ENCODE results near the gene MYLIP. TPM values are rescaled to one million over a fixed set of nuclear protein-coding genes. Genes with fewer than 3 reads are reported as not detected.

Gene MYLIP
- total RNA-seq (46.1 TPM), polyA plus RNA-seq (ENCODE audit: insufficient read depth in 1 of 8, insufficient read length in 8 of 8, low replicate concordance in 1 of 8) (10 to 100 TPM; 39.4 to 46.1 (median 42.3) TPM)
- long read RNA-seq, donor 1, partial matches to known transcripts: 5 of 7 reads
- long read RNA-seq, donor 1, other reads (novel, unspliced or antisense): 0 of 7 reads
- long read RNA-seq, donor 2: 0 reads
- long read RNA-seq, donor 3, transcript MYLIP-202 (7 exons, 1,666 nt): major isoform, 8 of 8 reads
- long read RNA-seq, donor 3, partial matches to known transcripts: 0 of 8 reads
- long read RNA-seq, donor 3, other reads (novel, unspliced or antisense): 0 of 8 reads
- long read RNA-seq, donor 4, transcript MYLIP-202 (7 exons, 1,666 nt): major isoform, 6 of 6 reads
- long read RNA-seq, donor 4, partial matches to known transcripts: 0 of 6 reads
- long read RNA-seq, donor 4, other reads (novel, unspliced or antisense): 0 of 6 reads
- long read RNA-seq, donor 5, transcript MYLIP-202 (7 exons, 1,666 nt): major isoform, 12 of 17 reads
- long read RNA-seq, donor 5, partial matches to known transcripts: 5 of 17 reads
- long read RNA-seq, donor 5, other reads (novel, unspliced or antisense): 0 of 17 reads
- long read RNA-seq, donor 6, transcript MYLIP-202 (7 exons, 1,666 nt): major isoform, 15 of 17 reads
- long read RNA-seq, donor 6, partial matches to known transcripts: 0 of 17 reads
- long read RNA-seq, donor 6, other reads (novel, unspliced or antisense): 0 of 17 reads
- long read RNA-seq, donor 7, transcript MYLIP-202 (7 exons, 1,666 nt): major isoform, 10 of 31 reads
- long read RNA-seq, donor 7, partial matches to known transcripts: 21 of 31 reads
- long read RNA-seq, donor 7, other reads (novel, unspliced or antisense): 0 of 31 reads
- long read RNA-seq, donor 8, partial matches to known transcripts: 0 of 3 reads
- long read RNA-seq, donor 8, other reads (novel, unspliced or antisense): 0 of 3 reads
- long read RNA-seq, donor 9, partial matches to known transcripts: 0 of 3 reads
- long read RNA-seq, donor 9, other reads (novel, unspliced or antisense): 0 of 3 reads
- long read RNA-seq, donor 10, transcript MYLIP-202 (7 exons, 1,666 nt): major isoform, 6 of 6 reads
- long read RNA-seq, donor 10, partial matches to known transcripts: 0 of 6 reads
- long read RNA-seq, donor 10, other reads (novel, unspliced or antisense): 0 of 6 reads
- long read RNA-seq, donor 11, transcript MYLIP-202 (7 exons, 1,666 nt): major isoform, 8 of 8 reads
- long read RNA-seq, donor 11, partial matches to known transcripts: 0 of 8 reads
- long read RNA-seq, donor 11, other reads (novel, unspliced or antisense): 0 of 8 reads

DNA sequence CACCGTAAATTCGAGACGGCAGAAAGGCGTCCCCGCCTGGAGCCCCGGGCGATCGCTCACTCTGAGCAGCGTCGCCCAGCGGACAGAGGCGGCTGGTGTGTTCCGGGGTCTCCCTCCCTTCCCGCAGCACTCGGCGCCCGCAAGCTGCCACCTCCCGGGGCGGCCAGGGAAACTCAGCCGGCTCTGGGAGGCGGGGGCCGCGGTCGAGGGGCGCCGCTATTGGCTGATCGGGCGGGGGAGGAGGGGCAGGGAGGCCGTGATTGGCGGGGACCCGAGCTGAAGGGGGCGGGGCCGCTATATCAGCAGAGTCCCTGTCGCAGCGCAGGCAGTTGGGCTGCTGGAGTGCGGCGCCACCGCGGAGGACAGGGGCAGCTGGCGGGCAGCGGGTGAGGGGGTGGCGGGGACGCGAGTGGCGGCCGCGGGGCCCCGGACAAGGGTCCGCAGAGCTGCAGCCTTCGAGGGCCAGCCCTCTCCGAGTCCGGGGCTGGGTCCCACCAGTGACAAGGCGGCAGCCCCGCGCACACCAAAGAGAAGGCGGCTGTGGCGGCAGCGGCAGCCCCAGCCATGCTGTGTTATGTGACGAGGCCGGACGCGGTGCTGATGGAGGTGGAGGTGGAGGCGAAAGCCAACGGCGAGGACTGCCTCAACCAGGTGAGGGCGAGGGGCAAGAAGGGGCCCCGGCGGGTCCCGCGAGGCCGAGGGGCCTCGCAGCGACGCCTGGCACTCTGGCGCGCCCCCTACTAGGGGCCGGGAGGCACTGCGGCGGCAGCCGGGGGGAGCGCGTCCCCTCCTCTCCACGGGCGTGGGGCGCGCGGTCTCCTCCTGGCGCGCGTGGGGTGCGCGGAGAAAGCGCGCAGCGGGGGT is at the start of gene MYLIP:
MYLIP (plus strand) TSS at position 328 of the 864 bp plus-strand sequence; CDS start at position 565, 237 bp downstream.
- H3K27me3 ChIP-seq (ENCODE audit: control insufficient read depth, insufficient read depth, low read length): peaks cover 2% of the 10 kb centered on the region
- peak; percentile 99 for DNase-seq
- WGBS (ENCODE audit: insufficient coverage): under 1% methylated on average over 81 of the region's 95 CpGs
- peaks cover 33% of the 10 kb centered on the region for H3K4me1 ChIP-seq (ENCODE audit: control insufficient read depth, insufficient read depth, low read length)
- H3K4me3 ChIP-seq (ENCODE audit: low read length): peak within 1 kb of the TSS; percentile 92
- H3K9me3 ChIP-seq (replicated peaks; ENCODE audit: control insufficient read depth, low read depth, low read length): no peaks in the 10 kb centered on the region
- peak within 1 kb of the TSS; percentile 96 for H3K27ac ChIP-seq (ENCODE audit: low read length)
- peaks cover 15% of the 10 kb centered on the region for H3K36me3 ChIP-seq (ENCODE audit: control insufficient read depth, insufficient read depth, low read length)

GRCh38 chr6:16079354-16079753 is 49.5 kb upstream of the MYLIP start:
- H3K4me3 ChIP-seq (ENCODE audit: low read length): no peak overlapping the region
- no peaks in the 10 kb centered on the region for H3K9me3 ChIP-seq (replicated peaks; ENCODE audit: control insufficient read depth, low read depth, low read length)
- H3K27me3 ChIP-seq (ENCODE audit: control insufficient read depth, insufficient read depth, low read length): no peaks in the 10 kb centered on the region
- no peaks in the 10 kb centered on the region for H3K4me1 ChIP-seq (ENCODE audit: control insufficient read depth, insufficient read depth, low read length)
- H3K36me3 ChIP-seq (ENCODE audit: control insufficient read depth, insufficient read depth, low read length): no peaks in the 10 kb centered on the region
- no peak for DNase-seq
- WGBS (ENCODE audit: insufficient coverage): no CpG with 5 or more reads among the region's 1 CpG
- no peak overlapping the region for H3K27ac ChIP-seq (ENCODE audit: low read length)

DNA sequence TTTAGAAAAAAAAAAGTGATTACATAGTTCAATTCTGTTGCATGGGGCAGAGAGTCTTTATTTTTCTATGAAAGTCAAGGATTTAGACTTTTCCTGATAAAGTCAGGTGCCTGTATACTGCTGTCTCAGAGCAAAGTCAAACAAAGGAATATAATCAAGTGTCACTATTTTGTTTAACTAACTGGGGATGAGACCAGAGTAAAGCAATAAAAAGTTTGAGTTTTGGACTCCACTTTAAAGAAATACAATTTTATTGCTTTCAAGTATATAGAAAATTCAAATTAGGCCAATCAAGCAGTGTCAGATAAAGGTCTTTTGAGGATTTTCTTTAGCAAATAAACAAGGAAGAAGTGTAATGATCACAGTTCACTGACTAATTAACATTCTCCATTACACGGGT is 48.7 kb upstream of the MYLIP start:
- no peak overlapping the region for H3K4me3 ChIP-seq (ENCODE audit: low read length)
- H3K9me3 ChIP-seq (replicated peaks; ENCODE audit: control insufficient read depth, low read depth, low read length): no peaks in the 10 kb centered on the region
- no peak overlapping the region for H3K27ac ChIP-seq (ENCODE audit: low read length)
- H3K27me3 ChIP-seq (ENCODE audit: control insufficient read depth, insufficient read depth, low read length): no peaks in the 10 kb centered on the region
- H3K4me1 ChIP-seq (ENCODE audit: control insufficient read depth, insufficient read depth, low read length): no peaks in the 10 kb centered on the region
- H3K36me3 ChIP-seq (ENCODE audit: control insufficient read depth, insufficient read depth, low read length): no peaks in the 10 kb centered on the region
- DNase-seq: no peak
- no CpG with 5 or more reads among the region's 1 CpG for WGBS (ENCODE audit: insufficient coverage)

GRCh38 chr6:16081326-16081725 is 47.6 kb upstream of the MYLIP start:
- no peak overlapping the region for H3K4me3 ChIP-seq (ENCODE audit: low read length)
- no peaks in the 10 kb centered on the region for H3K36me3 ChIP-seq (ENCODE audit: control insufficient read depth, insufficient read depth, low read length)
- H3K4me1 ChIP-seq (ENCODE audit: control insufficient read depth, insufficient read depth, low read length): no peaks in the 10 kb centered on the region
- 96% methylated on average over 3 of the region's 4 CpGs for WGBS (ENCODE audit: insufficient coverage)
- H3K9me3 ChIP-seq (replicated peaks; ENCODE audit: control insufficient read depth, low read depth, low read length): no peaks in the 10 kb centered on the region
- no peaks in the 10 kb centered on the region for H3K27me3 ChIP-seq (ENCODE audit: control insufficient read depth, insufficient read depth, low read length)
- no peak for DNase-seq
- H3K27ac ChIP-seq (ENCODE audit: low read length): no peak overlapping the region

DNA sequence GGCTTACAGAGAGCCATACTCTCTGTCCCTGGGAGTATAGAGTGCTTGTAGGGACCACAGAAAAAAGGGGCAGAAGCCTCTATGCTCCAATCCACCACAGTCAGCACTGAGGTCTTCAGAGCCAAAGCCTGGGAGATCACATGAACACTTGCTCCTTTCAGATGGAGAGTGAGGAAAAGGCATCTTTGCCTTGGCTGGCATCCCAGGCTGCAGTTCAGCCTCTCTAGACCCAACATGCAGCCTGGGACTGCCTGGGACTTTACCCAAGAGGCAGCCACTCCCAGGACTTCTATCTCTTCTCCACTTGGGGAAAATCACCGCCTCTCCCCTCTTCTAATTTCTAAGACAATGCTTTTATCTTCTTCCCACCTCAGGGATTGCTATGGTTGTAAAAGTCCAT is 46.5 kb upstream of the MYLIP start:
- Histone ChIP-seq H3K4me3 (ENCODE audit: low read length) (no peak overlapping the region), H3K4me1 (ENCODE audit: control insufficient read depth, insufficient read depth, low read length) (peaks cover 2% of the 10 kb centered on the region), H3K36me3 (ENCODE audit: control insufficient read depth, insufficient read depth, low read length) (no peaks in the 10 kb centered on the region), H3K27ac (ENCODE audit: low read length) (no peak overlapping the region), H3K9me3 (replicated peaks; ENCODE audit: control insufficient read depth, low read depth, low read length) (no peaks in the 10 kb centered on the region), H3K27me3 (ENCODE audit: control insufficient read depth, insufficient read depth, low read length) (no peaks in the 10 kb centered on the region)
- no CpG with 5 or more reads among the region's 1 CpG for WGBS (ENCODE audit: insufficient coverage)
- no peak for DNase-seq

GRCh38 chr6:16086965-16087364 is 41.9 kb upstream of the MYLIP start:
- H3K4me1 ChIP-seq (ENCODE audit: control insufficient read depth, insufficient read depth, low read length): peaks cover 2% of the 10 kb centered on the region
- H3K27me3 ChIP-seq (ENCODE audit: control insufficient read depth, insufficient read depth, low read length): no peaks in the 10 kb centered on the region
- peak; percentile 32 for DNase-seq
- H3K36me3 ChIP-seq (ENCODE audit: control insufficient read depth, insufficient read depth, low read length): no peaks in the 10 kb centered on the region
- WGBS (ENCODE audit: insufficient coverage): 52% methylated on average over 3 of the region's 4 CpGs
- H3K27ac ChIP-seq (ENCODE audit: low read length): no peak overlapping the region
- no peak overlapping the region for H3K4me3 ChIP-seq (ENCODE audit: low read length)
- no peaks in the 10 kb centered on the region for H3K9me3 ChIP-seq (replicated peaks; ENCODE audit: control insufficient read depth, low read depth, low read length)

- WGBS (ENCODE audit: insufficient coverage): no CpG with 5 or more reads among the region's 3 CpGs
- H3K27ac ChIP-seq (ENCODE audit: low read length): no peak overlapping the region
- H3K4me1 ChIP-seq (ENCODE audit: control insufficient read depth, insufficient read depth, low read length): peaks cover 2% of the 10 kb centered on the region
- no peaks in the 10 kb centered on the region for H3K9me3 ChIP-seq (replicated peaks; ENCODE audit: control insufficient read depth, low read depth, low read length)
- no peak overlapping the region for H3K4me3 ChIP-seq (ENCODE audit: low read length)
- no peaks in the 10 kb centered on the region for H3K36me3 ChIP-seq (ENCODE audit: control insufficient read depth, insufficient read depth, low read length)
- H3K27me3 ChIP-seq (ENCODE audit: control insufficient read depth, insufficient read depth, low read length): no peaks in the 10 kb centered on the region
- no peak for DNase-seq
Measured at GRCh38 chr6:16087386-16087785, 41.5 kb upstream of the MYLIP start.

DNA sequence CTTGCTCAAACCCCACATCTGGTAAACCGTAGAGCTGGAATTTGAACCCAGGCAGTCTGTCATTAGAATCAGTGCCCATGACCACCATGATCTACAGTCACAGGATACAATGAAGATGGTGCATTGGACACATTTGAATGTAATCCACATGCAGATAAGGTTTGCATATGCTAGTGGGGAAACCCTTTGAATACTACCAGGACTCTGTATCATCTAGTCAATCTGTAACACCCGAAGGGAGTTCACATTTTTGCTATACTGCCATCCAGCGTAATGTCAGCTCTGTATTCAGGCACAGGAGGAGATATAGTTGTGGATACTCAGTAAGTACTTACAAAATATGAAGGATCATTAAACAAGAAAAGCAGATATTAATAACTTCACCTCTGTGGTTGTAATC is 40.5 kb upstream of the MYLIP start:
- Histone ChIP-seq H3K4me3 (ENCODE audit: low read length) (no peak overlapping the region), H3K36me3 (ENCODE audit: control insufficient read depth, insufficient read depth, low read length) (no peaks in the 10 kb centered on the region), H3K9me3 (replicated peaks; ENCODE audit: control insufficient read depth, low read depth, low read length) (no peaks in the 10 kb centered on the region), H3K4me1 (ENCODE audit: control insufficient read depth, insufficient read depth, low read length) (peaks cover 2% of the 10 kb centered on the region), H3K27me3 (ENCODE audit: control insufficient read depth, insufficient read depth, low read length) (no peaks in the 10 kb centered on the region), H3K27ac (ENCODE audit: low read length) (no peak overlapping the region)
- no peak for DNase-seq
- no CpG with 5 or more reads among the region's 3 CpGs for WGBS (ENCODE audit: insufficient coverage)
